Liver (tissue), 9 donors: ENCODE measurements around the gene NDUFAB1. TPM values are rescaled to one million over a fixed set of nuclear protein-coding genes. Genes with fewer than 3 reads are reported as not detected.
A peak's percentile ranks its signal among the peaks of the same experiment; 100 is the strongest.
"Not testable (repeated sequence)": the region's sequence is repeated elsewhere in the genome, so short reads cannot be mapped to it uniquely, and the experiment has no call there.

Source experiments
- DNase-seq: peaks from one replicate; pipeline ENCODE4 v3.0.0-alpha.2; 2017; ENCODE audit warnings: low spot score
- H3K27ac ChIP-seq, 2 donors: one replicate each; pipeline ENCODE4 v1.7.0; 2013; ENCODE audit warnings: inconsistent platforms in 2 of 2, low read length in 2 of 2, control low read depth in 1 of 2, low read depth in 1 of 2, mild to moderate bottlenecking in 1 of 2
- H3K27me3 ChIP-seq, 4 donors: one replicate each; pipeline versions ENCODE4 v1.6.1 to v1.7.0; 2013; ENCODE audit warnings: low read length in 3 of 4, inconsistent platforms in 1 of 4, mild to moderate bottlenecking in 1 of 4, moderate library complexity in 1 of 4; ENCODE audit not compliant: control insufficient read depth in 4 of 4, insufficient read depth in 4 of 4
- H3K36me3 ChIP-seq, 4 donors: one replicate each; pipeline versions ENCODE4 v1.6.1 to v1.7.0; 2013; ENCODE audit warnings: low read length in 3 of 4, mild to moderate bottlenecking in 3 of 4, low read depth in 1 of 4, moderate library complexity in 1 of 4; ENCODE audit not compliant: control insufficient read depth in 4 of 4, insufficient read depth in 3 of 4
- H3K4me1 ChIP-seq, 4 donors: one replicate each; pipeline versions ENCODE4 v1.6.1 to v1.7.0; 2013; ENCODE audit warnings: low read length in 3 of 4, mild to moderate bottlenecking in 3 of 4, moderate library complexity in 1 of 4; ENCODE audit not compliant: control insufficient read depth in 4 of 4, insufficient read depth in 4 of 4
- H3K4me3 ChIP-seq, 3 donors: one replicate each; pipeline versions ENCODE4 v1.6.1 to v1.7.0; 2013; ENCODE audit warnings: low read length in 3 of 3, control low read depth in 1 of 3, low read depth in 1 of 3, mild to moderate bottlenecking in 1 of 3
- H3K9ac ChIP-seq, 2 donors: one replicate each; pipeline ENCODE4 v1.7.0; 2013; ENCODE audit warnings: low read length in 2 of 2, mild to moderate bottlenecking in 2 of 2, moderate library complexity in 2 of 2, control low read depth in 1 of 2, low read depth in 1 of 2
- H3K9me3 ChIP-seq, 4 donors: one replicate each; pipeline versions ENCODE4 v1.6.1 to v1.7.0; 2013; ENCODE audit warnings: low read length in 3 of 4; ENCODE audit not compliant: control insufficient read depth in 4 of 4
- EGR1 ChIP-seq, 2 donors: IDR thresholded peaks; 2 replicates each; pipeline ENCODE4 v1.6.1; 2016 to 2018; ENCODE audit warnings: antibody characterized with exemption in 2 of 2, low read depth in 2 of 2
- FOXA1 ChIP-seq: IDR thresholded peaks from 2 replicates; pipeline ENCODE4 v1.6.1; 2016; ENCODE audit warnings: antibody characterized with exemption
- FOXA2 ChIP-seq: IDR thresholded peaks from 2 replicates; pipeline ENCODE4 v1.6.1; 2016; ENCODE audit warnings: antibody characterized with exemption
- GABPA ChIP-seq, 2 donors: IDR thresholded peaks in 1 of 2; conservative IDR thresholded peaks in 1 of 2; 2 replicates each; pipeline ENCODE4 v1.6.1; 2016; ENCODE audit warnings: antibody characterized with exemption in 2 of 2, mild to moderate bottlenecking in 1 of 2, moderate library complexity in 1 of 2
- HNF4A ChIP-seq, 2 donors: conservative IDR thresholded peaks; 2 replicates each; pipeline ENCODE4 v1.6.1; 2016; ENCODE audit warnings: antibody characterized with exemption in 2 of 2, mild to moderate bottlenecking in 2 of 2
- HNF4G ChIP-seq: IDR thresholded peaks from 2 replicates; pipeline ENCODE4 v1.6.1; 2016; ENCODE audit warnings: antibody characterized with exemption
- JUND ChIP-seq, 2 donors: IDR thresholded peaks; 2 replicates each; pipeline ENCODE4 v1.6.1; 2016; ENCODE audit warnings: antibody characterized with exemption in 2 of 2
- NR2F2 ChIP-seq: IDR thresholded peaks from 2 replicates; pipeline ENCODE4 v1.6.1; 2016; ENCODE audit warnings: antibody characterized with exemption
- RAD21 ChIP-seq, 2 donors: IDR thresholded peaks; 2 replicates each; pipeline ENCODE4 v1.6.1; 2016; ENCODE audit warnings: antibody characterized with exemption in 2 of 2, mild to moderate bottlenecking in 2 of 2
- REST ChIP-seq: IDR thresholded peaks from 2 replicates; pipeline ENCODE4 v1.6.1; 2016; ENCODE audit warnings: antibody characterized with exemption, mild to moderate bottlenecking
- RXRA ChIP-seq, 2 donors: IDR thresholded peaks; 2 replicates each; pipeline ENCODE4 v1.6.1; 2017 to 2018; ENCODE audit warnings: antibody characterized with exemption in 2 of 2, mild to moderate bottlenecking in 1 of 2
- SP1 ChIP-seq: IDR thresholded peaks from 2 replicates; pipeline ENCODE4 v1.6.1; 2018; ENCODE audit warnings: antibody characterized with exemption, mild to moderate bottlenecking
- TAF1 ChIP-seq: conservative IDR thresholded peaks from 2 replicates; pipeline ENCODE4 v1.6.1; 2016; ENCODE audit warnings: antibody characterized with exemption, mild to moderate bottlenecking
- YY1 ChIP-seq: IDR thresholded peaks from 2 replicates; pipeline ENCODE4 v1.6.1; 2016; ENCODE audit warnings: antibody characterized with exemption, mild to moderate bottlenecking
- WGBS: extraction: QIAGEN DNeasy Blood & Tissue Kit; methylation state at CpG from one replicate; pipeline ENCODE4 v1.1.7; 2013; 5-methylcytosine and 5-hydroxymethylcytosine counted together
- polyA plus RNA-seq, 2 donors: library from polyadenylated mRNA; stranded (reverse) in 1 of 2; unstranded in 1 of 2; fragments of 200-250 nt in 1 of 2; fragments of >200 nt in 1 of 2; fragmentation: Nextera tagmentation in 1 of 2; extraction: Ambion mirVana in 1 of 2; gene quantifications; one replicate each; pipeline versions ENCODE4 v1.2.1 to v1.2.3, GENCODE V29; 2013 to 2015
- total RNA-seq, 2 donors: library from RNA; depleted of rRNA; stranded (reverse); fragments of >200 nt; gene quantifications; one replicate each; pipeline ENCODE4 v1.2.3, GENCODE V29; 2014
- TF ChIP-seq, protein P1 (sequence below): IDR thresholded peaks from 2 replicates; pipeline ENCODE4 v1.6.1; 2016; ENCODE audit warnings: antibody characterized with exemption
- TF ChIP-seq, protein P2 (sequence below): fragments of 150-350 bp; IDR thresholded peaks from 2 replicates; pipeline ENCODE4 v1.5.1; 2017; ENCODE audit warnings: improper control_type of control experiment, low read depth, low read length; ENCODE audit not compliant: missing input control
- TF ChIP-seq, protein P3 (sequence below): IDR thresholded peaks from 2 replicates; pipeline ENCODE4 v1.6.1; 2016; ENCODE audit warnings: antibody characterized with exemption
- donor health status: healthy.
- donor health status: healthy.
- donor health status: healthy.
- donor health status: healthy.
- donor health status: healthy.

The NDUFAB1 gene
- total and polyA plus RNA-seq, 4 donors = 47.4 to 263 (median 149) TPM

DNA sequence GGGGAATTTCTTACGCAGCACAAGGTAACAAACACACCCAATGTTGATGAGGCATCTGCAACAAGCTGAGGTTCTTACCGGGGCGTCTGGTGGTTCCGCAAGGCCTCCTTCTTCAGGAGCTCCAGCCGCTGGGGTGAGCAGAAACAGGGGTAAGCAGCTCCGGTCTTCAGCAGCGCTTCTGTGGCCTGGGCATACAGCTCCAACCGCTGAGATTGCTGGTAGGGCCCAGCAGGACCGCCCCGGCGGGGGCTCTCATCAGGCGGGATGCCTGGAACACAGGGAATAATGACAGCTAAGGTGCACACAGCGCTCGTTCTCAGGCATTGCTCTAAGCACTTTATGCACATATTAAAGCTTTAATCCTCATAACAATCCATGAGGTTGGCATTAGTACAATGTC is 51.7 kb downstream of the NDUFAB1 start:
- Histone ChIP-seq H3K27me3 (no peaks in the 10 kb centered on the region), H3K27ac (no peak overlapping the region), H3K4me1 (peaks cover 0 to 2% (median 0%) of the 10 kb centered on the region in 4 donors), H3K9ac (no peak overlapping the region), H3K9me3 (no peaks in the 10 kb centered on the region), H3K36me3 (peaks cover 18 to 64% (median 45%) of the 10 kb centered on the region in 4 donors), H3K4me3 (no peak overlapping the region)
- 98% methylated on average over 14 of the region's 14 CpGs for WGBS
- DNase-seq = no peak
- TF ChIP-seq HNF4G = no peak
- TF ChIP-seq YY1 = no peak
- TF ChIP-seq SP1 = no peak
- TF ChIP-seq HNF4A (conservative IDR thresholded peaks at IDR 0.05) = no peak
- TF ChIP-seq FOXA2 = no peak
- no peak for TF ChIP-seq TAF1
- no peak for TF ChIP-seq GABPA (IDR thresholded peaks at IDR 0.05 in 1 of 2, conservative IDR thresholded peaks at IDR 0.05 in 1 of 2)
- no peak for TF ChIP-seq REST
- no peak for TF ChIP-seq RAD21 (IDR thresholded peaks at IDR 0.05)
- TF ChIP-seq JUND (IDR thresholded peaks at IDR 0.05) = no peak

DNA sequence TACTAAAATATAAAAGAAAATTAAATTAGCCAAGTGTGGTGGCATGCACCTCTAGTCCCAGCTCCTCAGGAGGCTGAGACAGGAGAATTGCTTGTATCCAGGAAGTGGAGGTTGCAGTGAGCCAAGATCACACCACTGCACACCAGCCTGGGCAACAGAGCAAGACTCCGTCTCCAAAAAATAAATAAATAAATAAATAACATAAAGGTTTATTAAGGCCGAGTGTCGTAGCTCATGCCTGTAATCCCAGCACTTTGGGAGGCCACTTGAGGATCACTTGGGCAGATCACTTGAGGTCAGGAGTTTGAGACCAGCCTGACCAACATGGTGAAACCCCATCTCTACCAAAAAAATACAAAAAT is 55.3 kb downstream of the NDUFAB1 start:
- DNase-seq, H3K27ac ChIP-seq, H3K9me3 ChIP-seq, H3K9ac ChIP-seq, H3K4me3 ChIP-seq, H3K27me3 ChIP-seq, H3K4me1 ChIP-seq: not testable (repeated sequence)
- peaks cover 19 to 46% (median 30%) of the 10 kb centered on the region in 4 donors for H3K36me3 ChIP-seq
- WGBS = 98% methylated on average over 3 of the region's 3 CpGs

DNA sequence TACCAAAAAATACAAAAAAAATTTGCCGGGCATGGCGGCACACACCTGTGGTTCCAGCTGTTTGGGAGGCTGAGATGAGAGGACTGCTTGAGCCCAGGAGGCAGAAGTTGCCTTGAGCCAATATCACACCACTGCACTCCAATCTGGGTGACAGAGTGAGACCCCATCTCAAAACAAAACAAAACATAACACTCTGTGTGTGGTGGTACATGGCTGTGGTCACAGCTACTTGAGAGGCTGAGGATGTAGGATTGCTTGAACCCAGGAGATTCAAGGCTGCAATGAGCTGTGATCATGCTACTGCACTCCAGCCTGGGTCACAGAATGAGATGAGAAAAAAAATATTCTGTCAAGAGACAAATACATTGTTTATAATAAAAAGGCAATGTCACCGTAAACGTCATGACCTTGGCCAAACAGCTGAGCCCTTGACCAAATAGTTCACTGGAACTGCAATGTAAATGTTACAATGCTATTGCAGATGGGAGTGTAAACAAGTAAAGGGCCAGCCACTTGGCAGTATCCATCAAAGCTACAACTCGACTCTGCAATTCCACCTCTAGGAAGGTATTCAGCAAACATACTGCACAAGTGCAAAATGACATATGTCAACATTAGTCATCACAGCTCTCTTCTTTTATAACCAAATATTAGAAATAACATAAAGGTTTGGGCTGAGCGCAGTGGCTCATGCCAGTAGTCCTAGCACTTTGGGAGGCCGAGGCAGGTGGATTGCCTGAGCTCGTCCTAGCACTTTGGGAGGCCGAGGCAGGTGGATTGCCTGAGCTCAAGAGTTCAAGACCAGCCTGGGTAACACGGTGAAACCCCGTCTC is 55.9 kb downstream of the NDUFAB1 start:
- Histone ChIP-seq H3K36me3 (peaks cover 20 to 46% (median 30%) of the 10 kb centered on the region in 4 donors), H3K4me1 (peaks cover 0 to 2% (median 0%) of the 10 kb centered on the region in 4 donors), H3K9ac (no peak overlapping the region), H3K27me3 (no peaks in the 10 kb centered on the region), H3K27ac (no peak overlapping the region), H3K4me3 (no peak overlapping the region), H3K9me3 (no peaks in the 10 kb centered on the region)
- DNase-seq = no peak
- WGBS = 83% methylated on average over 11 of the region's 11 CpGs
- TF ChIP-seq REST = no peak
- TF ChIP-seq, protein P1, sequence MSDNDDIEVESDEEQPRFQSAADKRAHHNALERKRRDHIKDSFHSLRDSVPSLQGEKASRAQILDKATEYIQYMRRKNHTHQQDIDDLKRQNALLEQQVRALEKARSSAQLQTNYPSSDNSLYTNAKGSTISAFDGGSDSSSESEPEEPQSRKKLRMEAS = no peak
- TF ChIP-seq FOXA2 = peak; percentile 77
- TF ChIP-seq FOXA1 = peak; percentile 53
- no peak for TF ChIP-seq GABPA (IDR thresholded peaks at IDR 0.05 in 1 of 2, conservative IDR thresholded peaks at IDR 0.05 in 1 of 2)
- no peak for TF ChIP-seq RAD21 (IDR thresholded peaks at IDR 0.05)
- TF ChIP-seq SP1 = peak; percentile 29
- peak; percentile 12 to 68 for TF ChIP-seq RXRA (IDR thresholded peaks at IDR 0.05)
- TF ChIP-seq EGR1 (IDR thresholded peaks at IDR 0.05; ENCODE audit: low read depth in 2 of 2) = no peak
- TF ChIP-seq, protein P2, sequence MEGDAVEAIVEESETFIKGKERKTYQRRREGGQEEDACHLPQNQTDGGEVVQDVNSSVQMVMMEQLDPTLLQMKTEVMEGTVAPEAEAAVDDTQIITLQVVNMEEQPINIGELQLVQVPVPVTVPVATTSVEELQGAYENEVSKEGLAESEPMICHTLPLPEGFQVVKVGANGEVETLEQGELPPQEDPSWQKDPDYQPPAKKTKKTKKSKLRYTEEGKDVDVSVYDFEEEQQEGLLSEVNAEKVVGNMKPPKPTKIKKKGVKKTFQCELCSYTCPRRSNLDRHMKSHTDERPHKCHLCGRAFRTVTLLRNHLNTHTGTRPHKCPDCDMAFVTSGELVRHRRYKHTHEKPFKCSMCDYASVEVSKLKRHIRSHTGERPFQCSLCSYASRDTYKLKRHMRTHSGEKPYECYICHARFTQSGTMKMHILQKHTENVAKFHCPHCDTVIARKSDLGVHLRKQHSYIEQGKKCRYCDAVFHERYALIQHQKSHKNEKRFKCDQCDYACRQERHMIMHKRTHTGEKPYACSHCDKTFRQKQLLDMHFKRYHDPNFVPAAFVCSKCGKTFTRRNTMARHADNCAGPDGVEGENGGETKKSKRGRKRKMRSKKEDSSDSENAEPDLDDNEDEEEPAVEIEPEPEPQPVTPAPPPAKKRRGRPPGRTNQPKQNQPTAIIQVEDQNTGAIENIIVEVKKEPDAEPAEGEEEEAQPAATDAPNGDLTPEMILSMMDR = no peak
- TF ChIP-seq NR2F2 = no peak
- no peak for TF ChIP-seq YY1
- no peak for TF ChIP-seq JUND (IDR thresholded peaks at IDR 0.05)
- TF ChIP-seq HNF4G = no peak
- peak; percentile 24 to 62 for TF ChIP-seq HNF4A (conservative IDR thresholded peaks at IDR 0.05)
- TF ChIP-seq, protein P3, sequence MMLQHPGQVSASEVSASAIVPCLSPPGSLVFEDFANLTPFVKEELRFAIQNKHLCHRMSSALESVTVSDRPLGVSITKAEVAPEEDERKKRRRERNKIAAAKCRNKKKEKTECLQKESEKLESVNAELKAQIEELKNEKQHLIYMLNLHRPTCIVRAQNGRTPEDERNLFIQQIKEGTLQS = no peak
- TF ChIP-seq TAF1 = no peak
